ENCODE measurements around the gene TACC3. TPM values are rescaled to one million over a fixed set of nuclear protein-coding genes. Genes with fewer than 3 reads are reported as not detected.

TACC3 gene
- total RNA-seq, 1 experiment from 2014 or later, result 106 TPM

- no peak for ATAC-seq
These were observed 46.6 kb upstream of the TACC3 start for GRCh38 chr4:1674682-1675081.

GRCh38 chr4:1675136-1675801 is 46.1 kb upstream of the TACC3 start:
- Histone ChIP-seq H3K36me3 (ENCODE audit: control insufficient read depth, insufficient read depth, low read length) (no peaks in the 10 kb centered on the region), H3K4me1 (ENCODE audit: control insufficient read depth, insufficient read depth, low read length) (no peaks in the 10 kb centered on the region), H3K27ac (ENCODE audit: low read length) (no peak overlapping the region), H3K4me3 (ENCODE audit: low read depth in 2 of 2, low read length in 2 of 2) (no peak overlapping the region), H3K9me3 (ENCODE audit: control insufficient read depth, insufficient read depth, low read depth, low read length) (no peaks in the 10 kb centered on the region), H3K27me3 (ENCODE audit: control insufficient read depth, insufficient read depth, low read length) (no peaks in the 10 kb centered on the region)
- TF ChIP-seq CTCF (IDR thresholded peaks at IDR 0.05) (no peak), POLR2AphosphoS5 (IDR thresholded peaks at IDR 0.05; ENCODE audit: low read depth, low read length) (no peak), SIN3A (IDR thresholded peaks at IDR 0.05; ENCODE audit: borderline replicate concordance, insufficient read depth, low read depth, low read length) (no peak), REST (IDR thresholded peaks at IDR 0.05; ENCODE audit: insufficient read depth in 1 of 2, low read depth in 2 of 2, low read length in 1 of 2) (no peak), TCF7L2 (IDR thresholded peaks at IDR 0.05; ENCODE audit: low read depth, low read length) (no peak)
- CTCF ChIA-PET, result interaction anchor here (0.6 kb wide), 1 partner anchor 14 kb away, joined by 3 read pairs; no protein-coding TSS in a partner anchor
- no peak for DNase-seq (ENCODE audit: low read depth, low spot score)
- no TSS peak for BruUV-seq (replicated peaks)
- intact Hi-C loops (cut with micrococcal nuclease; ENCODE audit: unreplicated experiment), result no loop called here
- ATAC-seq, result peak; percentile 53; the same call in 1 of the 2 replicates
- POLR2A ChIA-PET, result no interaction called here
- in situ Hi-C loops (cut with HindIII; ENCODE audit: low pct_unique_long_range_greater_than_20kb, low sequenced_read_pairs), result no loop called here

More at GRCh38 chr4:1674682-1675081, 46.6 kb upstream of the TACC3 start:
- in situ Hi-C loops (cut with HindIII; ENCODE audit: low pct_unique_long_range_greater_than_20kb, low sequenced_read_pairs) (no loop called here), intact Hi-C loops (cut with micrococcal nuclease; ENCODE audit: unreplicated experiment) (no loop called here)
- no TSS peak for BruUV-seq (replicated peaks)
- no peak for TF ChIP-seq SIN3A (IDR thresholded peaks at IDR 0.05; ENCODE audit: borderline replicate concordance, insufficient read depth, low read depth, low read length)
- no peak for TF ChIP-seq TCF7L2 (IDR thresholded peaks at IDR 0.05; ENCODE audit: low read depth, low read length)
- no peak for TF ChIP-seq REST (IDR thresholded peaks at IDR 0.05; ENCODE audit: insufficient read depth in 1 of 2, low read depth in 2 of 2, low read length in 1 of 2)
- TF ChIP-seq CTCF (IDR thresholded peaks at IDR 0.05), result no peak
- TF ChIP-seq POLR2AphosphoS5 (IDR thresholded peaks at IDR 0.05; ENCODE audit: low read depth, low read length), result no peak
- Histone ChIP-seq H3K9me3 (ENCODE audit: control insufficient read depth, insufficient read depth, low read depth, low read length) (no peaks in the 10 kb centered on the region), H3K4me1 (ENCODE audit: control insufficient read depth, insufficient read depth, low read length) (no peaks in the 10 kb centered on the region), H3K27ac (ENCODE audit: low read length) (no peak overlapping the region), H3K27me3 (ENCODE audit: control insufficient read depth, insufficient read depth, low read length) (no peaks in the 10 kb centered on the region), H3K36me3 (ENCODE audit: control insufficient read depth, insufficient read depth, low read length) (no peaks in the 10 kb centered on the region), H3K4me3 (ENCODE audit: low read depth in 2 of 2, low read length in 2 of 2) (no peak overlapping the region)
- POLR2A ChIA-PET, result no interaction called here
- no peak for DNase-seq (ENCODE audit: low read depth, low spot score)
- CTCF ChIA-PET, result no interaction called here

Data from Panc1 (cell line).